Activated CD4-positive, alpha-beta T cell treated with anti-CD3 and anti-CD28 coated beads for 36 hours (primary cell): ENCODE results near the gene ACOX3. TPM values are rescaled to one million over a fixed set of nuclear protein-coding genes. Genes with fewer than 3 reads are reported as not detected.
"Not testable (repeated sequence)": the region's sequence is repeated elsewhere in the genome, so short reads cannot be mapped to it uniquely, and the experiment has no call there.

Experiments used
- ATAC-seq: fragments of 200-7000 bp; cut with Tn5 transposase; one replicate; pipeline ENCODE4 v1.10.0; 2021; ENCODE audit warnings: mild to moderate bottlenecking, moderate library complexity
- CTCF ChIA-PET: fragments of 350-600 bp; sonication (Branson Sonifier 250); formaldehyde crosslinking; loops from one replicate; lab custom pipeline; 2021; ENCODE audit warnings: antibody characterized with exemption; lab: Charles Lee
- POLR2A ChIA-PET: fragments of 350-600 bp; sonication (Branson Sonifier 250); formaldehyde crosslinking; loops from one replicate; lab custom pipeline; 2021; ENCODE audit warnings: antibody characterized with exemption, inconsistent platforms; lab: Charles Lee
- DNase-seq: peaks from one replicate; pipeline ENCODE4 v3.0.0-alpha.2; 2020
- H3K27ac Mint-ChIP-seq: one replicate; pipeline ENCODE4 v1.8.0; 2021; ENCODE audit warnings: mixed read lengths
- H3K27me3 Mint-ChIP-seq: one replicate; pipeline ENCODE4 v1.8.0; 2021; ENCODE audit warnings: mixed read lengths
- H3K36me3 Mint-ChIP-seq: one replicate; pipeline ENCODE4 v1.8.0; 2021; ENCODE audit warnings: low read depth, mixed read lengths
- H3K4me1 Mint-ChIP-seq: one replicate; pipeline ENCODE4 v1.8.0; 2021; ENCODE audit warnings: mixed read lengths
- H3K4me3 Mint-ChIP-seq: one replicate; pipeline ENCODE4 v1.8.0; 2021; ENCODE audit warnings: mild to moderate bottlenecking, moderate library complexity, mixed read lengths
- H3K9me3 Mint-ChIP-seq: one replicate; pipeline ENCODE4 v1.8.0; 2021; ENCODE audit warnings: low read depth, mixed read lengths
- intact Hi-C, 2 experiments: fragments of 100-400 bp; cut with DNase I in 1 of 2; cut with micrococcal nuclease in 1 of 2; formaldehyde crosslinking; loops; one replicate each; pipeline versions ENCODE4 v1.14.2 to v1.15.1; 2022 to 2024; cut with DNase I, micrococcal nuclease
- total RNA-seq, 2 experiments: library from RNA; stranded (reverse); gene quantifications; one replicate each; pipeline ENCODE4 v1.2.3, GENCODE V29; 2021

ACOX3 gene
- total RNA-seq, result 10 to 100 TPM; 20.5 to 29.3 TPM

DNA sequence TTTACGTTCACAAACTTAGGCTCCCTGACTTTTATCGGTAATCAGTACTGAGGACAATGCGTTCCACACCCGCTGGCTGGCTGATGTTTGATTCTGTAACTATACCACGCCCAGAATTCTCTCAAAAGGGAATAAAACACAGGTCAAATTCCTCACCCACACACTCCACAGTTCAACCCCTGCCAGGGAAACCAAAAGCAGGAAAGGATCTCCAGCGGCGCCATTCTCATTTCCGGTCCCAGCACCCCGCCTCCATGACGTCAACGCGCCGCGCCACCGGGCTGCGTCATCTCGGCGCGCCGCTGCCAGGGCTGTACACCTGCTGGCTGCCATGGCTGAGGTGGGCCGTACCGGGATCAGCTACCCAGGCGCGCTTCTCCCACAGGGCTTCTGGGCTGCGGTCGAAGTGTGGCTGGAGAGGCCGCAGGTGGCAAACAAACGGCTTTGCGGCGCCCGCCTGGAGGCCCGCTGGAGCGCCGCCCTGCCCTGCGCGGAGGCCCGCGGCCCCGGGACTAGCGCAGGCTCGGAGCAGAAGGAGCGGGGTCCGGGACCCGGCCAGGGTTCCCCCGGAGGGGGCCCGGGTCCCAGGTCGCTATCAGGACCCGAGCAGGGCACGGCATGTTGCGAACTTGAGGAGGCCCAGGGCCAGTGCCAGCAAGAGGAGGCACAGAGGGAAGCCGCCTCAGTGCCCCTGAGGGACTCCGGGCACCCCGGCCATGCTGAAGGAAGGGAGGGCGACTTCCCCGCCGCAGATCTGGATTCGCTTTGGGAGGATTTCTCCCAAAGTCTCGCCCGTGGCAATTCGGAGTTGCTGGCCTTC, at the start of gene ACOX3, which contains the start of gene TRMT44:
Gene ACOX3 (minus strand): TSS at position 232 of the 820 bp plus-strand sequence. CDS start 24,202 bp downstream, outside the sequence.
Gene TRMT44 (plus strand): TSS at position 286 of the 820 bp plus-strand sequence. CDS start 46 bp downstream, at position 332.
- no peaks in the 10 kb centered on the region for H3K27me3 Mint-ChIP-seq
- H3K9me3 Mint-ChIP-seq, result no peaks in the 10 kb centered on the region
- ATAC-seq (peak; percentile 89), DNase-seq (peak; percentile 95)
- intact Hi-C loops, result loop anchor here (1.0 to 5.0 kb wide), 4 partner anchors 12 to 1658 kb away; partner anchors contain the start of genes ABLIM2 (in 1 of the 2), GRPEL1 (in 1 of the 2) and KIAA0232 (in 1 of the 2)
- peaks cover 15% of the 10 kb centered on the region for H3K36me3 Mint-ChIP-seq
- ChIA-PET POLR2A (interaction anchor here (0.9 to 2.6 kb wide), 2 partner anchors 10 to 21 kb away, joined by 3 to 6 read pairs; no protein-coding TSS in a partner anchor), CTCF (interaction anchor here (0.6 to 1.3 kb wide), 3 partner anchors 12 to 1356 kb away, joined by 3 to 6 read pairs (median 4); no protein-coding TSS in a partner anchor)
- H3K4me3 Mint-ChIP-seq, result peak within 1 kb of the TSS; percentile 93
- peaks cover 75% of the 10 kb centered on the region for H3K4me1 Mint-ChIP-seq
- H3K27ac Mint-ChIP-seq, result peak within 1 kb of the TSS; percentile 99

DNA sequence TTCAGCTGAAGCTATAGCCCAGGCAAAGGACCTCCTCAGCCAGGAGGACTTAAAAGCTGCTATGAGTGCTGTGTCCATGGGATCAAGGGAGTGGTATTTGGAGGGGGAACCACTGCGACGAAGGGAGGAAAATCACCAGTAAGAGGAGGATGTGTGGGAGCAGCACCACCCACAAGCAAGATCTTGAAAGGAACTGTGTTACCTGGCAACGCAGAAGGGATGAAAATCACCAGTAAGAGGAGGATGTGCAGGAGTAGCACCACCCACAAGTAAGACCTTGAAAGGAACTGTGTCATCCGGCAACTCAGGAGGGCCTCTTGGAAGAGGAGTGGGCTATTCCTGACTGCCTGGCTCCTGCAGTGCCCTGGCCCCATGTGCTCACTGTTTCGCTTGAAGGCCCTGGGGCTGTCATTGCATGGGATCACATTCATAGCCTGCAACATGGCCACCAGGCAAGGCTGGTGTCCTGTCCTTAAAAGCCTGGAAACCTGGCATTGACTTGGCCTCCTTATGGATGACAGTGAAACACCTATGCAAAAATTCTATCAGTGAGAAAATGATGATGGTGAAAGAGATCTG, 48.4 kb upstream of the ACOX3 start:
- intact Hi-C loops, result no loop called here
- H3K36me3 Mint-ChIP-seq, result peaks cover 10% of the 10 kb centered on the region
- no peak for ATAC-seq
- H3K4me1 Mint-ChIP-seq, result no peaks in the 10 kb centered on the region
- ChIA-PET CTCF (interaction anchor here (0.7 kb wide), 1 partner anchor 15 kb away, joined by 3 read pairs; no protein-coding TSS in a partner anchor), POLR2A (no interaction called here)
- H3K4me3 Mint-ChIP-seq, result no peak overlapping the region
- no peaks in the 10 kb centered on the region for H3K27me3 Mint-ChIP-seq
- H3K27ac Mint-ChIP-seq, result no peak overlapping the region
- H3K9me3 Mint-ChIP-seq, result no peaks in the 10 kb centered on the region
- DNase-seq, result no peak

DNA sequence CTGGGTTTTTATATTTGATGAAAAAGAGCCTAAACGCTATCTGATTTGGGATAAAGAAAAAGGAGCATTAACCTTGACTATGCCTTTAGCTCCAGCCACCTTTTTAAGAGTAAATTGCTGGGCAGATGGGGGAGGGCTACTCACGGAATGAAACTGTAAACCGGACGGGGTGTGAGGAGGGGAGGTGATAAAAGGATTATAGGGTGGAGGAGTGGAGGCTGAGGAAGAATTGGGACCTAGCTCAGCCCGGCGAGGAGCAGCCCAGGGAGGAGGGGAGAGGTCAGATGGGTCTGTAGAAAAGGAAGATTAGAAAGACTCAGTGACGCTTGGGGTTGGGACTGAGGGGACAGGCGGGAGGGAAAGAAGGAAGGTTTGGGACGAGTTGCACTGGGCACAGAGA, 46.1 kb upstream of the ACOX3 start:
- H3K4me1 Mint-ChIP-seq, H3K27me3 Mint-ChIP-seq, ATAC-seq, H3K4me3 Mint-ChIP-seq, intact Hi-C loops, POLR2A ChIA-PET, DNase-seq, H3K27ac Mint-ChIP-seq, CTCF ChIA-PET, H3K9me3 Mint-ChIP-seq: not testable (repeated sequence)
- peaks cover 10% of the 10 kb centered on the region for H3K36me3 Mint-ChIP-seq

DNA sequence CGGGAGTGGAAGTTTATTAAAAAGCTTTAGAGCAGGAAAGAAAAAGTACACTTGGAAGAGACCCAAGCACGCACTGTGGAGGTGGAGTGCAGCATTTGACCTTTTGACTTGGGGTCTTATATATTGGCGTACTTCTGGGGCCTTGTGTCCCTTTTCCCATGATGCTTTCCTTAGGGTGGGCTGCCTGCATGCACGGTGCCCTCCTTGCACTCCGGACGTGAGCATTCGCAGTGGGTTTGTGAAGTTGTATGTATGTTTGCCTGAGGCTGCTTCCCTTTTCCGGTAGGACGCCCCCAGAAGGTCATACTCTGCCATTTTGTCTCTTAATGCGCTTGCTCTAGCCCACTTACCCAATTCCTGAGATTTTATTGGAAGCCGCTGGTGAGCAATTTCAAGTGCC, 39.7 kb upstream of the ACOX3 start:
- no peak for ATAC-seq
- H3K36me3 Mint-ChIP-seq, result peaks cover 8% of the 10 kb centered on the region
- no peak overlapping the region for H3K4me3 Mint-ChIP-seq
- intact Hi-C loops, result no loop called here
- H3K4me1 Mint-ChIP-seq, result peaks cover 4% of the 10 kb centered on the region
- ChIA-PET POLR2A (no interaction called here), CTCF (no interaction called here)
- H3K27ac Mint-ChIP-seq, result no peak overlapping the region
- DNase-seq, result no peak
- no peaks in the 10 kb centered on the region for H3K9me3 Mint-ChIP-seq
- H3K27me3 Mint-ChIP-seq, result no peaks in the 10 kb centered on the region

DNA sequence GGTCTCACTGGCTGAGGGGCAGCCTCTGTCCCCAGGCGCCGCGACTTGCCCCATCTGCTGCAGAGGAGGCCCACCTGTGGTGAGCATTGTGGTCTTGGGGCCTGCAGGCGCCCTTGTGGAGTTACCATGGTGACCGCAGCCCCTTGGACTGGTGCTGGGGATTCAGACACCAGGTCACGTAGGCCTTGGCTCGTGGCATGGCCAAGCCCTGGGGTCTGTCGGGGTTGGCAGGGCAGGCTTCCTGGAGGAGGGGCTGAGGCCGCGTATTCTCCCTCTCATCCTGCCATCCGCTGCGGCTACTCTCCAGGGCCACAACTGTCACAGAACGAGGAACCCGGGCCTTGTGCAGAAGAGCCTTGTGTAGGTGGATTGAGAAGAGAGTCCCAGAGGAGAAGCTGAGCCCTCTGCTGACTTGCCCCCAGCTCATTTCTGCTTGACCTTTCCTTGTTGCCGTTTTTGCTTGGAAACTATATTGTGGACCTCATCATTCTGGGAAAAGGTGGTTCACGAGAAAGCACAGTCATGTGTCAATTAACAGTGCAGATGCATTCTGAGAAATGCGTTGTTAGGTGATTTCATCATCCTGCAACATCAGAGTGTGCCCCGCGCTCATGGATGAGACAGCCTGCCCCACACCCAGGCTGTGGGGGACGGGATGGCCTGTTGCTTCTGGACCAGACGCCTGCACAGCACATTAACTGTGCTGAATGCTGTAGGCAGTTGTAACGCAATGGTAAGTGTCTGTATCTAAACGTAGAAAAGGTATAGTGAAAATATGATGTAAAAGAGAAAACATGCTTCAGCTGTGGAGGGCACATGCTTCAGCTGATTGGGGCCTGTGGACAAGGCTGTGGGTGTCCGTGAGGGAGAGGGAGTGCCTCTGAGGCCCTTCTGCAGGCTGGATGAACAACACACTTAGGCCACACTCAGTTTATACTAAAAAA, 38.5 kb upstream of the ACOX3 start:
- intact Hi-C loops, result no loop called here
- DNase-seq (peak; percentile 29), ATAC-seq (peak; percentile 57)
- POLR2A ChIA-PET, result interaction anchor here (1.2 kb wide), 1 partner anchor 60 kb away, joined by 4 read pairs; no protein-coding TSS in a partner anchor
- H3K4me1 Mint-ChIP-seq, result peaks cover 4% of the 10 kb centered on the region
- H3K36me3 Mint-ChIP-seq, result peaks cover 8% of the 10 kb centered on the region
- no peak overlapping the region for H3K4me3 Mint-ChIP-seq
- H3K9me3 Mint-ChIP-seq, result no peaks in the 10 kb centered on the region
- H3K27ac Mint-ChIP-seq, result peak overlapping the region; percentile 77
- CTCF ChIA-PET, result interaction anchor here (1.3 kb wide), 1 partner anchor 11 kb away, joined by 5 read pairs; no protein-coding TSS in a partner anchor
- no peaks in the 10 kb centered on the region for H3K27me3 Mint-ChIP-seq

DNA sequence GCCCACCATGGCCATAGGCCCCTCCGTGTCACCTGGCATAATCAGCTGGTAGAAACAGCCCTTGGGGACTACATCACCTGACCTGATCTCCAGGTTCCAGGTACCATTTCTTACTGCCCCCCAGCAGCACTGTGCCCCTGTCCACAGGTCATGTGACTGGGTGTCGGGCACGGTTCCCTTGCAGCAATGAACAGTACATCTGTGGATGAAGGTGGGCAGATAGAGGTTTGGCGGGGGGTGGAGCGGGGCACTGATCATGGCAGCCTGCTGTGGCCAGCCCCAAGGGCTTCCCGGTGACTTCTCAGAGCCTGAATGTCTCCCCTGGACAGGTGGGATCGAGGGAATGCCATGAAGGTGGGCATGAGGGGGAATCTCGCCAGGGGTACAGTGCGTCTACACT, 37.8 kb upstream of the ACOX3 start:
- no peak overlapping the region for H3K4me3 Mint-ChIP-seq
- intact Hi-C loops, result no loop called here
- ChIA-PET POLR2A (interaction anchor here (1.2 kb wide), 1 partner anchor 59 kb away, joined by 4 read pairs; no protein-coding TSS in a partner anchor), CTCF (no interaction called here)
- no peaks in the 10 kb centered on the region for H3K27me3 Mint-ChIP-seq
- ATAC-seq (no peak), DNase-seq (no peak)
- peaks cover 4% of the 10 kb centered on the region for H3K4me1 Mint-ChIP-seq
- H3K36me3 Mint-ChIP-seq, result peaks cover 8% of the 10 kb centered on the region
- H3K9me3 Mint-ChIP-seq, result no peaks in the 10 kb centered on the region
- H3K27ac Mint-ChIP-seq, result peak overlapping the region; percentile 42

DNA sequence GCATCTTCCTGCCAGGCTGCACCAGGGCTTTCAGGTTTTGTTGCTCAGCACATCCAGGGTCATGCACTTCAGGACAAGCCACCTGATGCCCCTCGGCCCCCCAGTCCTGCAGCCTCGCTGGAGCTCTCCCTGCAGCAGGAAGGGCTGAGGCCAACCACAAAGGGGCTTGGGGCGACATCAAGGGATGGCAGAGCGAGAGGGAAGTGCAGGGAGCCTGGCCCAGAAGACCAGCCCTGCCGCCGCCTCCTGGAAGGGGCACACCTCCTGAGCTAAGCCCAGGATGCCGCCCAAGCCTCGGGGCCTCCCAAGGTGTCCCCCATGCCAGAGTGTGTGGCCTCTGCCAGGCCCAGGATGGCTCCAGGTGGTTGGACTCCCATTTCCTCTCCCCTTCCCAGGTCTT, 37.2 kb upstream of the ACOX3 start:
- DNase-seq, result no peak
- Mint-ChIP-seq H3K36me3 (peaks cover 8% of the 10 kb centered on the region), H3K27ac (no peak overlapping the region), H3K27me3 (no peaks in the 10 kb centered on the region), H3K4me3 (no peak overlapping the region), H3K9me3 (no peaks in the 10 kb centered on the region), H3K4me1 (peaks cover 4% of the 10 kb centered on the region)
- intact Hi-C loops, result no loop called here
- CTCF ChIA-PET, result no interaction called here
- no peak for ATAC-seq
- POLR2A ChIA-PET, result no interaction called here

DNA sequence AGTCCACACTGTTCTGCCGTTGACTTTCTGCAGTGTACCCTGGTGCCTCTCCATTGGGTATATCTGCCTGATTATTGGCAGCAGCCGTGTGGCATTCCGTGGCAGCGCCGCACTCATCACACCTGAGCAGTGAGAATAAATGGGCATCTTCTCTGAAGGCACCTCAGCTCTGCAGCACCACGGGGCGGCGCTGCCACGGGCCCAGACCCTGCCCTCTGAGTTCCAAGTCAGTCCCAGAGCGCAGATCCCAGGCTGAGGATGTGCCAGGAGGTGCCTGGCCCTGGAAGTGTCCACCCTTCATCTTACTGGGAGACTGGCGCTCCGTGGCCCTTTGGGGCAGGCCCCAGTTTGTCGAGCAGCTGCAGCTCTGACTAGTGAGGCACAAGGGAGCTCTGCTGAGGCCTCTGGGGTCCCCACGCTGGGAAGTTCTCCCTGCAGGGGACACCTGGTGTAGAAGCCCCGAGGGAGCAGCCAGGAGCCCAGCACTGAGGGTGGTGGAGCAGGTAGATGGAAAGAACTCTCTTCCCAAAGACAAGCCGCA, 36.6 kb upstream of the ACOX3 start:
- Mint-ChIP-seq H3K27ac (no peak overlapping the region), H3K9me3 (no peaks in the 10 kb centered on the region), H3K4me1 (peaks cover 4% of the 10 kb centered on the region), H3K36me3 (peaks cover 8% of the 10 kb centered on the region), H3K4me3 (no peak overlapping the region), H3K27me3 (no peaks in the 10 kb centered on the region)
- intact Hi-C loops, result no loop called here
- POLR2A ChIA-PET, result no interaction called here
- DNase-seq (no peak), ATAC-seq (no peak)
- CTCF ChIA-PET, result no interaction called here

DNA sequence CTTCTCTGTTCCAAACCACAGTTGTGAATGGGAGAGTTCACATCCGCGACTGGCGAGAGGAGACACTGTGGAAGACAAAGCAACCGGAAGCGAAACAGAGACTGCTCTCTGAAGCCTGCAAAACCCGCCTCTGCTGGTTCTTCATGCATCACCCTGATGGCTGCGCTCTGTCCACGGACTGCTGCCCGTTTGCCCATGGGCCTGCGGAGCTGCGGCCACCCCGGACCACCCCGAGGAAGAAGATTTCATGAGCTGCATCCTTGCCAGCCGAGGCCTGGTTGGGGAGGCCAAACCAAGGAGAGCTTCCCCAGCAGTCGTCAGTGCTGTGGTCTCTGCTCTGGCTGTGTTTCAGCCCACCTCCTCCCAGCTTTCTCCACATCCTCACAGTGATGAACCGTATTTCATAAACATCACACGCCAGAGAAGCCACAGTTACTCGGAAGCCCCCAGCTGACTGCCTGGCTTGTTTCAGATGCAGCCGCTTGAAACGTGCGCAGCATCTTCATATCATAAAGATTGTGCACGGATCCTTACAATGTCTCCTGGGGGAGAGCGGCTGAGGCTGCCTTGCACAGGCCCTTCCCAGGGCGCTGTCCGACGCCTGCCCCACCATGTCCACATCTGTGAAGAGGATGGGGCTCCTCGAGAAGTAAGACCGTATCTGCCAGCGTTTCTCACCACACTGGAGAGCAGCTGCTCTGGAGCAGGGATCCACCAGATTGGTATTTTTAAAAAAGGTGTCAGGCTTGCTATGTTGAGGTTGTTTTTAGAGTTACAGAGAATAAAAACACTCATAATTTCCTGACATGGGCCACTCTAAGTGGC, 35.4 kb upstream of the ACOX3 start:
- intact Hi-C loops, result no loop called here
- Mint-ChIP-seq H3K4me3 (no peak overlapping the region), H3K4me1 (peaks cover 4% of the 10 kb centered on the region), H3K36me3 (peaks cover 8% of the 10 kb centered on the region), H3K27ac (no peak overlapping the region), H3K9me3 (no peaks in the 10 kb centered on the region), H3K27me3 (no peaks in the 10 kb centered on the region)
- DNase-seq (no peak), ATAC-seq (no peak)
- ChIA-PET POLR2A (no interaction called here), CTCF (interaction anchor here (0.6 kb wide), 1 partner anchor 13 kb away, joined by 3 read pairs; no protein-coding TSS in a partner anchor)

DNA sequence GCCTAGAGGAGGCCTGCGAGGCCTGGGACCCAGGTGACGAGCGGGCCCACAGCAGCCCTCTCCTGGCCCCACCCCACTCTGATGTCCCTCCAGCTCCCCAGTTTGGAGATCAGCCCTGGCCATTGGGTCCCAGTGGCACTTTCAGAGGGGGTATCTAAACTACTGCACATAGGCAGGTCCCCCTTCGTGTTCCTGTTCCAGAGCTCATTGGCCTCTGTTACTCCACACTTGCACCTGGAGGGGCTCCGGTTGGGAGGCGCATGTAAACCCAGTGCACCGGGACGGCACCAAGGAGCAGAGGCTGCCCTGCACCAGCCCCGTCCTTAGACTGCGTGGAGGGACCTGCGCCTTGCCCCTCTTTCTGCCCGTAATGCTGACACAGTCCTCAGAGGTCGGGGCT, 34.3 kb upstream of the ACOX3 start:
- intact Hi-C loops, result no loop called here
- POLR2A ChIA-PET, result no interaction called here

More for the DNA sequence above, 34.3 kb upstream of the ACOX3 start:
- Mint-ChIP-seq H3K4me3 (no peak overlapping the region), H3K4me1 (peaks cover 4% of the 10 kb centered on the region), H3K9me3 (no peaks in the 10 kb centered on the region), H3K27ac (no peak overlapping the region), H3K36me3 (peaks cover 8% of the 10 kb centered on the region), H3K27me3 (no peaks in the 10 kb centered on the region)
- CTCF ChIA-PET, result interaction anchor here (1.2 kb wide), 1 partner anchor 10 kb away, joined by 3 read pairs; no protein-coding TSS in a partner anchor
- no peak for DNase-seq
- ATAC-seq, result no peak
